NCI-H1048 (cell line): ENCODE data around the gene HECTD3.
A peak's percentile ranks its signal among the peaks of the same experiment; 100 is the strongest.
"Not testable (repeated sequence)": the region's sequence is repeated elsewhere in the genome, so short reads cannot be mapped to it uniquely, and the experiment has no call there.

ENCODE experiments used
- DNase-seq: peaks from one replicate; lab custom pipeline; 2025; lab: John Stamatoyannopoulos, UW

Gene HECTD3

DNA sequence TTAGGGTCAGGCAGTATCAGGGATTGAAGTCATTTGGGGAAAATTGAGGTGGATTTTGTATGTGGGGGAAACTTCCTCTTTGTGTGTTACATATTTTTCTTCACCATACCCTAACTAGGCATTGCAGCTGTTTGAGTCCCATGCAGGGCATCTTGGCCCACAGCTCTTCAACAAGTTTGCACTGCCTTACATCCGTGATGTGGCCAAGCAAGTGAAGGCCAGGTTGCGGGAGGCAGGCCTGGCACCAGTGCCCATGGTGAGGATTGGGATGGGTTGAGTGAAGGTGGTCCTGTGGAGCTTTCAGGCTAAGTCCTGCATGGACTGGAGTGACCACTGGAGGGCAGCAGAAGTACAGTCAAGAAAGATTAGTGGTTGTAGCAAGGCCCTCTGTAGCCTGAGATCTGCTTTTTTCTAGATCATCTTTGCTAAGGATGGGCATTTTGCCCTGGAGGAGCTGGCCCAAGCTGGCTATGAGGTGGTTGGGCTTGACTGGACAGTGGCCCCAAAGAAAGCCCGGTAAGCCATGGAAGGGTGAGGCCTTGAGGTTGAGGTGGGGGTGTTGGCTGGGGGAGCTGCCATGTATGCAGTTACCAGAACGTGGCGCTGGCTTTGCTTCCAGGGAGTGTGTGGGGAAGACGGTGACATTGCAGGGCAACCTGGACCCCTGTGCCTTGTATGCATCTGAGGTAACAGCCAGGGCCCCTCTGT, 3.4 kb upstream of the HECTD3 start:
- no peak for DNase-seq

DNA sequence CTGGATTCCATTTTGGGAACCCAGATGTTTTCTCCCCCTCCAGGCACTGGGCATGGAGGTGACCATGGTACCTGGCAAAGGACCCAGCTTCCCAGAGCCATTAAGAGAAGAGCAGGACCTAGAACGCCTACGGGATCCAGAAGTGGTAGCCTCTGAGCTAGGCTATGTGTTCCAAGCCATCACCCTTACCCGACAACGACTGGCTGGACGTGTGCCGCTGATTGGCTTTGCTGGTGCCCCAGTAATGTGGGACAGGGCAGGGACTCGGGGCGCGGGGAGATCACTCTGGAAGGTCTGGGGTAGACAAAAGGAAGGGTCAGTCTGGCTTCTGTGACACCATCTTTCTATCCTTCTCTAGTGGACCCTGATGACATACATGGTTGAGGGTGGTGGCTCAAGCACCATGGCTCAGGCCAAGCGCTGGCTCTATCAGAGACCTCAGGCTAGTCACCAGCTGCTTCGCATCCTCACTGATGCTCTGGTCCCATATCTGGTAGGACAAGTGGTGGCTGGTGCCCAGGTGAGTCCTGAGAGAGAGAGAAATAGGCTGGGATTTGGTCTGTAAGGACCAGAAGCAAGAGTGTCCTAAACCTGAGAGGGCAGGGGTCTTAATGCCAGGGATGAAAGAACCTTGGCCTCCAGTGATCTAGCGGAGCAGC, 2.6 kb upstream of the HECTD3 start:
- no peak for DNase-seq

DNA sequence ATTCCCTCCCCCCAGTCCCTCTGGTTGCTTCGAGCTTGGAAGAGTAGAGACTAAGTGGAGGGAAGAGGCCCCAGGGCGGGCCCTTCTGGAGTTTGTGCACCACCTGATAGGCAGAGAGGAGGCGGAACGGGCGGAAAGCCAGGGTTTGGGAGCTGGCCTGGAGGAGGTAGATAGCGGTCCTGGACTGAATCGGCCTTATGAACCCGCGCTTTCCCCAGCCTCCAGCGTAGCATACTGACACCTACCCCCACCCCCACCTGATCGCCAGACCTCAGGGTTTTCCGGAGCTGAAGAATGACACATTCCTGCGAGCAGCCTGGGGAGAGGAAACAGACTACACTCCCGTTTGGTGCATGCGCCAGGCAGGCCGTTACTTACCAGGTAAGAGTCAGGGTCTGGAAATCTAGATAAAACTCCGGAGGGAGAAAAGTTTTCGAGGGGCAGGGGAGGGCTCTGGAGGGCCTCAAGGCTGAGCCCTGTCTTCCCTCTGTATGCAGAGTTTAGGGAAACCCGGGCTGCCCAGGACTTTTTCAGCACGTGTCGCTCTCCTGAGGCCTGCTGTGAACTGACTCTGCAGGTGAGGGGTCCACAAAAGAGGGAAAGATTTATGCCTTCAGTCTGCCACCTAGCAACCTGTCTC, 1.6 kb upstream of the HECTD3 start:
- DNase-seq, result no peak

DNA sequence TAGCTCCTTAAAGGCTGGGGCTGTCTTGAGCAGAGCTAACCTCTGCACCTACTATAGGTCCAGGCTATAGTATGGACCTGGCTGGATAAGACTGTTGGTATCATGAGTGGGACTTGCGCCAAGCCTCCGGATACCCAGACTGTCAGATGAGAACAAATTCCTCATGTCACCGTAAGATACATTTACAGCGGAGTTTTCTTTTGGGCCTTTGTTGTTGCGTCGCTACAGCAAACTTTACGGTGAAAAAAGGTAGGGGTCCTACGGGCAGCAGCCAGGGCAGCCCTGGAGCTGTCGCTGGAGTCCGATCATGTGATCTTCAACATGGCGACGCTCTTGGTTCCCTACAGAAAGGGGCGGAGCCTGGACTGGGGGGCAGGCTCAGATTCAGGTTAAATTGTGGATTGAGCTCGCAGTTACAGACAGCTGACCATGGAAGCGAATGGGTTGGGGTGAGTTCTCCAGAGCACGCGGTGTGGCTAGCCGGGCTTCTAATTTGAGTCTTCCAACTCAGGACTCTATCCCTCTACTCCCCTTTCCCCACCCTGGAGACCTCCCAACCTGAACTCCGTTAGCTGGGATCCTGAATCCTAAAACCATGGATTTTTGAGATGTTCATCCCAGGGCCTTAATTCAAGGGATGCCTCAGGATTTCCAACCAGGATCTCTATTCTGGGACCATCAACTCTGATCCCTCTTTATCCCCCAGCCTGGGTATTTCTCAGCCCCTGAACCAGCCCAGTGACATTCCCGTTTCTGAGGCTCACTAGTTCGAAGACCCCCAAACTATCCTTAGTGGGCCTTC, 914 bp upstream of the HECTD3 start, which contains the start of gene UROD:
Gene UROD, plus strand, starts transcription at position 418 of the 802 bp plus-strand sequence. Its CDS starts 12 bp downstream, at position 430.
- peak; percentile 82 for DNase-seq

DNA sequence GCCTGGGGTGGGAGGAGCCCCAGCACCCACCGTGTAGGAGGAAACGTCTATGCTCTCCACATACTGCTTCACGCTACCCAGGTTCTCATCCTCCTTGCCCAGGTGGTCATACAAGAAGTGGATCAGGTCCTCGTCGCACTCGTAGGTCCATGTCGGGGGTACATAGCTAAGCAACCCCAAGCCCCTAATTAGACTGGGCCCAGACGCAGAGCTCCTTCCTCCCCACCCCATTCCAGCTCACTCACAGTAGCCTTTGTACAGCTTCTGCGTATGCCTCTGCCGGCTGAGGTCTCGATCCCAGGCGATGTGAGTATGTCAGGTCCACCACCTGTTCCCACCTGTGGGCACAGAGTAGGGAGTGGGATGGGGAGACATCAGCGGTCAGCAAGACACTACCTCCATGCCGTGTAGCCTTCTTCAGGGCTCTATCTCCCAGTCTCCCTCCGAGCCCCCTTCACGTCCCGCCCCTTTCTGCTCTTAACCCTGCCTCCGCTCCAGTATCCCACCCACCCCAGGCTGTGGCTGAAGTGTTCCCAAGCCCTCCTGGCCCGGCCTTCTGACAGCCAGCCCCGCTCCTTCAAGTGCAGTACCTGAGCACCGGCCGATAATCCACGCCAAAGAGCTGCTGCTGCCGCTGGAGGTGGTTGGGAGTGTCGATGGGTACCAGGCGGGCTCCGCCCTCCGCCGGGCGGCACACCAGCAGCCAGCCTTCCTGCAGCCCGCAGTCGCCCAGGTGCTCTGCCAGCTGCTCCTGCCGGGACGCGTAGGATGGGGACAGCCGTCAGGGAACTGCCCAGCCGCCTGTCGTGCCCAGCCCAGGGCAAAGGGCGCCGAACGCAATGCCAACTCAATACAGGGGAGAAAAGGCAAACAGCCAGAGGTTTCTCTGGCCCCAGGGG, 919 bp downstream of the HECTD3 start:
- no peak for DNase-seq

DNA sequence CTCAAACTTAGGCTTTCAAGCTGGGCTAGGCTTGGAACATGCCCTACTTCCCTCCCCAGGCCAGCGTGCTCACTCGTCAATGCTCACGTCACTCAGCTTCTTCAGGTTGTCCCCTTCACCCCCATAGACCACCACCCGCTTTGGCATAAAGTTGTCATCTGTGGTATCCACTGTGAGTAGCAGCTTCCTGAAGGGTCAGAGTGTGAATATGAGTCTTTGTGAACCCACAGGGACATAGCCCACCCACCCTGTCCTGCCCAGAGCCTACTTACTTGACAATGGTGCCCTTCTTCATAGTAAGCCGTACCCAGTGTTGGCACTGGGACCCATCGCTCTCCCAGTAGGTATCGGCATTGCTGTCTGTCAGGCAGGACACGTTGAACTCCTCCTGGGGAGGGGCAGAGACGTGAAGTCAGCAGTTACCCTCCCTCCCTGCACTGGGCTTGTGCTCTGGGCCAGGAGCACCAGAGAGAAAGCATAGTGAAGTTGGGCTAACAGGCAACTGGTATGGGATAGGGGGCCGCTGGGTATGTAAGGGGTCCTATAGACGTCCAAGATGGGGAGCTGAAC, 1.7 kb downstream of the HECTD3 start:
- DNase-seq, result no peak

DNA sequence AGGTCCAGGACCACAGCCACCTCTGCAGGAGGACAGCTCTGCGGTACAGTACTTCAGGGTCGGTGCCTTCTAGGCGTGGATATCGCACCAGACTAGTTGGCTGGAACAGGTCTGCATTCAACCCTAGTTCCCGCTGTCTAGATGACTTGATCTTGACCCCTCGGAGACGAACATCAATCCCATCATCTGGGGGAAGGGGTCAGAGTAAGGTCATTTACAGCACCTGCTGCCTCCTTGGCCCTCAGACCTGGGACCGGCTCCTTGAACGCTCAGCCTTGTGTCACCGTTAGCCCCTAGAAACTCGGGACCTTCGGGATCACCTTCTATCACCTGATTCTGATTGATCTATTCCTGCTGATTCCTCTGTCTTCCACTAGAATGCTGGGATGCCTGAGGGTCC, 2.6 kb downstream of the HECTD3 start:
- no peak for DNase-seq

DNA sequence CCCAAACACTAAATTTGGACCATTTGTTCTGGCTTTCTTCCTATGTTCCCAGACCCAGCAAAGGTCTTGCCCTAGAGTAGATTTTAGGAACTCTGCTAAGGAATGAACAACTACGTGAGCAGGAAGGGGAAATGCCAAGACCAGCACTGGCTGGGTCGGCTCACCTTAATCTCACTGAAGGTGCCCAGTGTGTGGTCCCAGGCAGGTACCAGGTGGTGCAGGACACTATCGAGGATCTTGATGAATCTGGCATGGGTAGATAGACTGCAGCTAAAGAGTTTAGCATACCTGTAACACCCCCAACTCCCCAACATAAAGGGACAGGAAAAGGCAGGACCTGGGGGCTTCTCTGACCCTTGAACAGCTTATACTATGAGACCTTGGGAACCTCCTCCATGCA, 3.0 kb downstream of the HECTD3 start:
- no peak for DNase-seq

DNA sequence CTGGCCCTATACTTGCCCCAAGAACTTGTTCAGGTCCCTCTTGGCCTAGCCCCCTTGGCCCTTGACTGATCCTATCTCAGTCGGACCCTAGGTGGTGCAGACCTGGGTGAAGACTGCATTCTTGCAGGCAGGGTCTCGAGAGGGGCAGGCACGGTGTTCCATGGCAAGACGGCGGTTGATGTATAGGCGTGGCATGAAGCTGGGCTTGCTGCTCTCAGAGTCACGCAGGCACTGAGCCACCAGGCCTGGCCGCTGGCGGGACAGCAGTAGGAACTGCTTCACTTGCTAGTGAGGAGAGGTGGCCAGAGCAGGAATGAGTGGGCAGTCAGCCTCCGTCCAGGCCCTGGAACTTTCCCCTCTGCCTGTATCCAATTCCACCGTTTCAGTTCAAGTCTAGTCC, 3.8 kb downstream of the HECTD3 start:
- DNase-seq, result no peak

DNA sequence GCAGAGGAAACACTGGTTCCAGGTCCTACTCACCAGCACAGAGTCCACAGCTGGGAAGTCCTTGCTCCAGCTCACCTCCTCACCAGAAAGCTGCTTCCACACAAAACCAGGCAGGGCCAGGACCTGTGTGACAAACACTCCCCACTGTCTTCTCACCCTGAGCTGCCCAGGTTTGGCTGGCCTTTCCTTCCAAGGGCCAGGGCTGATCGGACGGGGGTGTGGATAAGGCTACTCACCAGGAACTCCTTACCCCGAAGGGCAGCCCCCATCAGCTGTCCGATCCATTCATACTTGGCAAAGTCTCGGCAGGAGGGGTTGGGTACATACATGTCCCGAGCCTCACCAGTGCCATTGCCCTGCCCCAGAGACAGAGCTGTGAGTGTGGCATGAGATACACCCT, 5.4 kb downstream of the HECTD3 start:
- DNase-seq, result no peak

DNA sequence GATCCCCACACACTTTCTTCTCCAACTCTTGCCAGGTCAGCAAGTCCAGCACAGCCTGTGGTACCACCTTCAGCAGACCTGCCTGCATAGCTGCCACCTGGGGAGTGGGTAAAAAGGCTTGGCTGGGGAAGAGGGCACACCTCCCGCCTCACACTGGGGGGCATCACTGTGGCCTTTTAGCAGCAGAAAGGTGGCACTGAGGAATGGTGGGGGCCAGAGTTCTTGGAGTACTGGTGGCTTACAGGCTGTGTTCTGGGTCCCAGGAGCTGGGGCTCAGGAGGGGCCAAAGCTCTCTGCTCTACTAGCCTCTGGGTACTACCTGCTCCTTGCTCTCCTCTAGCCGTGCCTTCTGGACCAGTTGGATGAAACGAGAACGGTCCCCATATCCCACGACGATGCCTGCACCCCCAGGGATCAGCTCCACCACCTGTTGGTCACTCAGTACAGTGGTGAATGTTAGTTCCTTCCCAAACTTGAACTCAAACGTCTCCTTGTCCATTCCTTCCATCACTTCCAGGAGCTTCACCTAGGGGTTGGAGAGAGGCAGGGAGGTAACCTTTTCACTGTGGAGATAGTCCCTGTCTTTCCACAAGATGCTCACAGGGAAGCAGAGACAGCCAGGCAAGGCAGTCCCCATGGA, 6.7 kb downstream of the HECTD3 start:
- DNase-seq, result no peak

DNA sequence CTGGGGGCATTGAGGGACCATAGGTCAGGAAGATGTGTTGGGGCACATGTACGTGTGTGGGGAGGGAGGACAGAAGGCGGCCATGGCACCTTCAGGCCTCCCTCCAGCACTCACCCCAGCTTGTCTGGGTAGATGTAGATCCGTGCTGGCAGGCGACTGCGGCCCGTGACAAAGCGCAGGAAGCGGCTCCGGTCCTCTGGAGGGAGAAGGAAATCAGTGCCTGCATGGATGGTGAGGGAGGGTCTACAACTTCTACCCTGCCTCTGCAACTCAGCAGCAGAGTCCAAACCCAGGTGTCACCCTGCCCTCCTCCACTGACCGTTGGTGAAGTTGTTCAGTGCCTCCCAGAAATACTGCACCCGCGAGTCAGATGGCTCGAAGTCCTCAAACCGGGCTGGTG, 7.4 kb downstream of the HECTD3 start:
- no peak for DNase-seq

DNA sequence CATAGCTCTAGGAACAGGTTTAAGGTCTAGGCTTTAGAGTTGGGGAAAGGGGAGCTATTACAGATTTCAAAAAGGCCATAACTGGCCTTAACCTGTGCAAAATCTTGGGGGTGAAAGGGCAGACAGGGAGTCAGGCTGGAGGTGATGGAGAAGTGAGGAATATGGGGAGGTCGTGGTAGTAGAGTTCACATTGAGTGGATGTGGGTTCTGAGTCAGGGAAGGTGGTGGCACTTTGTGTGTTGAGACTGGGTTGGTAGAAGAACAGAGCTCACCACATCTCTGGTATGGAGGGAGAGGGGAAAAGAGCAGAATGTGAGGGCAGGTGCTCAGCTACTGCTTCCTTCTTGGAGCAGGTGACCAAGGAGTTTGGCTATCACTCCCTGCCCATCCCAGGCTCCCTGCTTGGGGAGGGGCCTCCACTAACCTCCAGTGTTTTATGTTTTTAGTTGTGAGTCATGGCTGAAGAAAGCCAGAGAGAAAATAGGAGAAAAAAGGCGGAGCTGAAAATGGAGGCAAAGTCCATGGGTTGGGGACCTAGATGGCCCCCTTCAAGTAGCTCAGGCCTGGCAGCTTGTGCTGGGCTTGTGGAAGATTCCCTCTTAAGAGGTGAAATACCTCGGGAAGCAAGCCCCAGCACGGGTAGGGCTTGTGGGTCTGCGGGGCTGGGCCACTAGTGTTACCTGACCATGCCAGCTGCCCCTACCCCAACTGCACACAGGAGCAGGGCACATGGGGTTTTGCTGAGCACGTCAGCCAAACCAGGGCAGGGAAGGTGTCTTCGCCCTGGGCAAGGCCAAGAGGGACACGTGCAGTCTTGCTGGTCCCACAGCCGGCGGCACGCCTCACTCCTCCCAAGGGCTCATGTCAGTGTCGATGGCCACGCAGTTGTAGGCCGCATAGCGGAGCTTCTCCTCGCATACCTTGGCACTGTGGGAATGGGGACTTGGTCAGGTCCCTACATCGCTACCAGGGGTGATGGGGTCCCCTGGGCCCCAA, 8.2 kb downstream of the HECTD3 start:
- no peak for DNase-seq

DNA sequence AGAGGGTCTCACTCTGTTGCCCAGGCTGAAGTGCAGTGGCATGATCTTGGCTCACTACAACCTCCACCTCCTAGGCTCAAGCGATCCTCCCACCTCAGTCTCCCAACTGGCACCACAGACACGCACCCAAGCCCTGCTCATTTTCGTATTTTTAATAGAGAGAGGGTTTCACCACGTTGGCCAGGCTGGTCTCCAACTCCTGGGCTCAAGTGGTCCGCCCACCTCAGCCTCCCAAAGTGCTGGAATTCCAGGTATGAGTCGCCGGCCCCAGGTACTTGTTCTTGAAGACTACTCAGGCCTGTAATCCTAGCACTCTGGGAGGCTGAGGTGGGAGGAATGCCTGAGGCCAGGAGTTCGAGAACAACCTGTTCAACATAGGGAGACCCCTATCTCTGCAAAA, 9.5 kb downstream of the HECTD3 start:
- not testable (repeated sequence) for DNase-seq

DNA sequence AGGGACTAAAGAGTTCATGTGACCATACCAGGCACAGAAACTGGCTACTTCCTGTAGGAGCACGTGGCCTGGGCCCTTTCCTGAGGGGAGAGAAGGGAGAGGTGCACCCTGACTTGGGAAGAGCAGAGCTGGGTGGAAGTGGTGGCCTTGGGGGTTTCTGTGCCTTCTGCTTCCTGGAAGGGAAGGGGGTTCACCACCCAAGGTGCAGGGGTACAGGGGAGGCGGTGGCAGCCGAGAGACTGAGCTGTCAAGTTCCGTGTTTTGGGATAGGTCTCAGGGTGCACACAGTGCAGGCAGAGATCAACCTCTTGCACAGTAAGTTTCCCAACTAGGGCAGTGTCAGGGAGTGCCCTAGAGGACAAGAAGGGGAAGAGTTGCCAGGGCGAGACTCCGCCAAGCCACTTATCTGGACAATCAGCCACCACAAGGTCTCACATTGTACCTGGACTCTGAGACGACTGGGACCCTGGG, 10.1 kb downstream of the HECTD3 start:
- DNase-seq, result no peak

DNA sequence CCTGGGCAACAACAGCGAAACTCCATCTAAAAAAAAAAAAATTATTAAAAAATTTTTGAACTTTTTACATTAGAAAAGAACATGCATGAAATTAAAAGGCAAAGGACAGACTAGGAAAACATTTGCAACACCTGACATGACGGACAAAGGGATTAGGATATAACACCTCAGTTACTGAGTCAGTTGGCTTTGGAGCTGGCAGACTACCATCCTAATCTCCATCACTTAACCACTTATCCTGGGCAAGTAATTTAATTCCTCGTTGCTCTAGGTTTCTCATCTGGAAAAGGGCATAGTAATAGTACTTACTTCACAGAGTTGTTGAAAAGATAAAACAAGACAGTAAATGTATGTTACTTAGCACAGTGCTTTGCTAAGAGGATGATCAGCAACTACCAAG, 11.9 kb downstream of the HECTD3 start:
- DNase-seq, result no peak

DNA sequence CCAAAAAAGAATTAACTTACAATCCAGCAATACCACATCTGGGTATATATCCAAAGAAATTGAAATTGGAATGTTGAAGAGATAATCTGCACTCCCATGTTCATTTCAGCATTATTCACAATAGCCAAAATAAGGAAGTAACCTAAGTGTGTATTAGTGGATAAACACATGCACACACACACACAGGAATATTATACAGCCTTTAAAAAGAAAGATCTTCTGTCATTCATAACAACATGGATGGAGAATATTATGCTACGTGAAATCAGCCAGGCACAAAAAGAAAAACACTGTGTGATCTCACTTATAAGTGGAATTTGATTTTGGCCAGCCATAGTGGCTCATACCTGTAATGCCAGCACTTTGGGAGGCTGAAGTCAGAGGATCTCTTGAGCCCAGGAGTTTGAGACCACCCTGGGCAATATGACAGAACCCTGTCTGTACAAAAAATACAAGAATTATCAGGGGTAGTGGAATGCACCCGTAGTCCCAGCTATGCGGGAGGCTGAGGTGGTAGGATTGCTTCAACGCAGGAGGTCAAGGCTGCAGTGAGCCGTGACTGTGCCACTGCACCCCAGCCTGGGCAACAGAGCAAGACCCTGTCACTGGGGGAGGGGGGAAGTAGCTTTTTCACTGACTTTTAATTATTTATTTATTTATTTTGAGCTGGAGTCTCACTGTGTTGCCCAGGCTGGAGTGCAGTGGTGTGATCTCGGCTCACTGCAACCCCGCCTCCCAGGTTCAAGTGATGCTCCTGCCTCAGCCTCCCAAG, 15.5 kb downstream of the HECTD3 start:
- no peak for DNase-seq

DNA sequence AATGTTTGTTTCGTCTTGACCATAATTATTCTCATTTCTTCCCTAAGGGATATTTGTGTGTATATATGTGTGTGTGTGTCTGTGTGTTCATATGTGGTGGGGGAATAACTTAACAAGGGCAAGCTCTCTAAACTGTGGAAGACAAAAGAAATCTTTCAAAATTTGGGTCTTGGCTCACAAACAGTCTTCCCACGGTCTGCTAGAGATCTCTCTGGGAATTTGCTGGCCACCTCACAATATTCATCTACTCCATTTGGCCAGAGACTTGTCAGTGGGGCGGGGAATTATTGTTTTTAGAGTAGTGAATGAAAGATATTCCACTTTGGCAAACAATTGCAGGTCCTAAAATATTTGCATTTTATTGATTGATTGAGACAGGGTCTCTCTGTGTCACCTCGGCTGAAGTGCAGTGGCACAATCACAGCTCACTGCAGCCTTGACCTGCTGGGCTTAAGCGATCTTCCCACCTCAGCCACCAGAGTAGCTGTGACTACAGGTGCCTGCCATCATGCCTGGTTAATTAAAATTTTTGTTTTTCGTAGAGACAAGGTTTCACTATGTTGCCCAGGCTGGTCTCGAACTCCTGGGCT, 16.7 kb downstream of the HECTD3 start:
- DNase-seq, result no peak
